SU-DHL-6 (cell line): Measurements from ENCODE around the gene IKZF2.

Experiments
- H2AFZ ChIP-seq: fragments of 200-600 bp; sonication (generic); 2 replicates; pipeline ENCODE4 v1.6.1; 2014; ENCODE audit warnings: low read depth, mild to moderate bottlenecking, moderate library complexity, mixed read lengths, antibody characterized with exemption, low read length; ENCODE audit not compliant: severe bottlenecking
- H3F3A ChIP-seq: fragments of 200-600 bp; shearing (Covaris generic); 2 replicates; pipeline ENCODE4 v1.6.0; 2016; ENCODE audit warnings: antibody characterized with exemption, mild to moderate bottlenecking; ENCODE audit not compliant: insufficient read depth
- H3K27ac ChIP-seq: fragments of 200-600 bp; sonication (generic); 2 replicates; pipeline ENCODE4 v1.5.1; 2016; ENCODE audit warnings: low read depth, mild to moderate bottlenecking, low read length, moderate library complexity, mixed read lengths
- H3K27me3 ChIP-seq: fragments of 200-600 bp; sonication (generic), shearing (Covaris generic); 2 replicates; pipeline ENCODE4 v1.6.0; 2014; ENCODE audit warnings: mild to moderate bottlenecking, low read length
- H3K36me3 ChIP-seq: fragments of 200-600 bp; sonication (generic); 2 replicates; pipeline ENCODE4 v1.6.1; 2014; ENCODE audit warnings: mild to moderate bottlenecking, low read length, mixed read lengths
- H3K4me2 ChIP-seq: fragments of 300-600, 200-600 bp; shearing (Covaris generic), sonication (generic); 2 replicates; pipeline ENCODE4 v1.6.0; 2014; ENCODE audit warnings: low read length, low read depth, mild to moderate bottlenecking; ENCODE audit not compliant: poor library complexity, severe bottlenecking
- H3K4me3 ChIP-seq: fragments of 200-600 bp; sonication (generic); 2 replicates; pipeline ENCODE4 v1.5.1; 2014; ENCODE audit warnings: antibody characterized with exemption, low read length, mild to moderate bottlenecking, mixed read lengths; ENCODE audit not compliant: insufficient read depth, poor library complexity, severe bottlenecking
- H3K79me2 ChIP-seq: fragments of 200-600 bp; sonication (generic); 2 replicates; pipeline ENCODE4 v1.6.1; 2014; ENCODE audit warnings: mild to moderate bottlenecking, low read length, moderate library complexity; ENCODE audit not compliant: insufficient read depth
- H3K9ac ChIP-seq: fragments of 200-600 bp; sonication (generic); 2 replicates; pipeline ENCODE4 v1.7.0; 2014; ENCODE audit warnings: mild to moderate bottlenecking, low read length
- H3K9me2 ChIP-seq: fragments of 200-600 bp; sonication (generic); replicated peaks from 2 replicates; pipeline ENCODE4 v1.6.1; 2014; ENCODE audit warnings: low read length; ENCODE audit not compliant: insufficient read depth
- H3K9me3 ChIP-seq: fragments of 200-600 bp; sonication (generic); 2 replicates; pipeline ENCODE4 v1.6.1; 2014; ENCODE audit warnings: low read length, mixed read lengths; ENCODE audit not compliant: insufficient read depth
- H4K20me1 ChIP-seq: fragments of 200-600 bp; sonication (generic); 2 replicates; pipeline ENCODE4 v1.6.1; 2014; ENCODE audit warnings: low read depth, mild to moderate bottlenecking, antibody characterized with exemption, low read length, moderate library complexity, mixed read lengths
- EZH2phosphoT487 ChIP-seq: fragments of 200-600 bp; sonication (generic), shearing (Covaris generic); conservative IDR thresholded peaks from 2 replicates; pipeline ENCODE4 v1.6.1; 2018; ENCODE audit warnings: mild to moderate bottlenecking, antibody characterized with exemption, low read length, moderate library complexity, mixed read lengths
- TF ChIP-seq, protein P1 (sequence below): fragments of 200-600 bp; sonication (generic); IDR thresholded peaks from one replicate; pipeline ENCODE4 v1.5.1; 2017; ENCODE audit warnings: antibody characterized with exemption, mild to moderate bottlenecking, low read length, moderate library complexity; ENCODE audit not compliant: insufficient read depth, poor library complexity, severe bottlenecking

The IKZF2 gene

GRCh38 chr2:213152065-213152794 is 818 bp upstream of the IKZF2 start:
- no peaks in the 10 kb centered on the region for H3K9me3 ChIP-seq
- H3K9me2 ChIP-seq: no peaks in the 10 kb centered on the region
- peaks cover 68% of the 10 kb centered on the region for H3K79me2 ChIP-seq
- TF ChIP-seq EZH2phosphoT487: no peak
- TF ChIP-seq, protein P1, sequence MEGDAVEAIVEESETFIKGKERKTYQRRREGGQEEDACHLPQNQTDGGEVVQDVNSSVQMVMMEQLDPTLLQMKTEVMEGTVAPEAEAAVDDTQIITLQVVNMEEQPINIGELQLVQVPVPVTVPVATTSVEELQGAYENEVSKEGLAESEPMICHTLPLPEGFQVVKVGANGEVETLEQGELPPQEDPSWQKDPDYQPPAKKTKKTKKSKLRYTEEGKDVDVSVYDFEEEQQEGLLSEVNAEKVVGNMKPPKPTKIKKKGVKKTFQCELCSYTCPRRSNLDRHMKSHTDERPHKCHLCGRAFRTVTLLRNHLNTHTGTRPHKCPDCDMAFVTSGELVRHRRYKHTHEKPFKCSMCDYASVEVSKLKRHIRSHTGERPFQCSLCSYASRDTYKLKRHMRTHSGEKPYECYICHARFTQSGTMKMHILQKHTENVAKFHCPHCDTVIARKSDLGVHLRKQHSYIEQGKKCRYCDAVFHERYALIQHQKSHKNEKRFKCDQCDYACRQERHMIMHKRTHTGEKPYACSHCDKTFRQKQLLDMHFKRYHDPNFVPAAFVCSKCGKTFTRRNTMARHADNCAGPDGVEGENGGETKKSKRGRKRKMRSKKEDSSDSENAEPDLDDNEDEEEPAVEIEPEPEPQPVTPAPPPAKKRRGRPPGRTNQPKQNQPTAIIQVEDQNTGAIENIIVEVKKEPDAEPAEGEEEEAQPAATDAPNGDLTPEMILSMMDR: no peak
- H3K9ac ChIP-seq: peak overlapping the region; percentile 90
- peaks cover 46% of the 10 kb centered on the region for H3F3A ChIP-seq
- H3K4me3 ChIP-seq: peak overlapping the region; percentile 70
- no peaks in the 10 kb centered on the region for H4K20me1 ChIP-seq
- H3K36me3 ChIP-seq: peaks cover 8% of the 10 kb centered on the region; the same call in 1 of the 2 replicates
- H3K4me2 ChIP-seq: peak overlapping the region; percentile 96
- peak overlapping the region; percentile 22 for H2AFZ ChIP-seq
- no peaks in the 10 kb centered on the region for H3K27me3 ChIP-seq
- peak overlapping the region; percentile 89 for H3K27ac ChIP-seq

- Histone ChIP-seq H3K9me2 (no peaks in the 10 kb centered on the region), H3K27me3 (no peaks in the 10 kb centered on the region), H2AFZ (peak overlapping the region; percentile 7), H3K9me3 (no peaks in the 10 kb centered on the region), H3K79me2 (peaks cover 84% of the 10 kb centered on the region), H3F3A (peaks cover 28% of the 10 kb centered on the region), H3K4me2 (peak overlapping the region; percentile 99), H3K36me3 (peaks cover 23% of the 10 kb centered on the region), H3K4me3 (peak overlapping the region; percentile 88), H3K27ac (peak overlapping the region; percentile 89), H4K20me1 (no peaks in the 10 kb centered on the region), H3K9ac (peak overlapping the region; percentile 90)
- TF ChIP-seq, protein P1: no peak
- no peak for TF ChIP-seq EZH2phosphoT487
Observed at GRCh38 chr2:213150315-213151097, 906 bp downstream of the IKZF2 start.

DNA sequence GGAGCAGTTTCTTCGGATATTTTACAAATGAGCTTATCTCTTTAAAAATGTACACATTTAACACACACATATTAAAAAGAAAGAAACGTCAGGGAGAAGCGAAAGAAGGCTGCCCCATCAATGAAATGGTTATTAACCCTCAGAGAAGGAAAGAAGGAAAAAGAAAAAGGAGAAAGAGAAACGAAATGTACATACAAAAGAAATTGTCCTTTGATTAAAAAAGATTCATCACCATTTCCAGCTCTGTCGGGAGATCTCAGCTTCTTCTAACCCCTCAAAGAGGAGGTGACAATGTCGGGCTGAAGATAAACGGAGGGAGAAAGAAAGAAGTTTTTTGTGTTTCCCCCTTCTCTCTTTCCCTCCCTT is 1.5 kb downstream of the IKZF2 start:
- peak overlapping the region; percentile 90 for H3K9ac ChIP-seq
- no peaks in the 10 kb centered on the region for H4K20me1 ChIP-seq
- H3K27me3 ChIP-seq: no peaks in the 10 kb centered on the region
- H3K9me3 ChIP-seq: no peaks in the 10 kb centered on the region
- TF ChIP-seq EZH2phosphoT487: no peak
- TF ChIP-seq, protein P1: no peak
- H3K79me2 ChIP-seq: peaks cover 87% of the 10 kb centered on the region
- peak overlapping the region; percentile 7 for H2AFZ ChIP-seq
- H3K4me3 ChIP-seq: peak overlapping the region; percentile 88
- peaks cover 27% of the 10 kb centered on the region for H3K36me3 ChIP-seq
- H3K27ac ChIP-seq: peak overlapping the region; percentile 89
- H3K4me2 ChIP-seq: peak overlapping the region; percentile 99
- no peaks in the 10 kb centered on the region for H3K9me2 ChIP-seq
- peaks cover 24% of the 10 kb centered on the region for H3F3A ChIP-seq
